ENCODE results near the gene HNRNPH2.

DNA sequence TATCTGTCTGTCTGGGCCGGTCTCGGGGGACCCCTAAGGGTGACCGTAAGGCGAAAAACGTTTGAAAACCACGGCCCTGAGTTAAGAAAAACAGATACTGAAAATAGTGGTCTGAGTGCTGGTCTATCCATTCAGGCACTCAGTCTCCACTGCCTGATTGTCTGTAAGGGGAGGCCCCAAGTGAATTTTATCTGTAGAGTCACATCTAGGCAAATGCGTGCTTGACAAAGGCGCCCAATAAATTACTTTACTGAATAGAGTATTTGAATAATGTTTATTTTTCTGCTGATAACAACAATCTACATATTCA lies 465 bp downstream of the HNRNPH2 start:
- TF ChIP-seq, protein P1, sequence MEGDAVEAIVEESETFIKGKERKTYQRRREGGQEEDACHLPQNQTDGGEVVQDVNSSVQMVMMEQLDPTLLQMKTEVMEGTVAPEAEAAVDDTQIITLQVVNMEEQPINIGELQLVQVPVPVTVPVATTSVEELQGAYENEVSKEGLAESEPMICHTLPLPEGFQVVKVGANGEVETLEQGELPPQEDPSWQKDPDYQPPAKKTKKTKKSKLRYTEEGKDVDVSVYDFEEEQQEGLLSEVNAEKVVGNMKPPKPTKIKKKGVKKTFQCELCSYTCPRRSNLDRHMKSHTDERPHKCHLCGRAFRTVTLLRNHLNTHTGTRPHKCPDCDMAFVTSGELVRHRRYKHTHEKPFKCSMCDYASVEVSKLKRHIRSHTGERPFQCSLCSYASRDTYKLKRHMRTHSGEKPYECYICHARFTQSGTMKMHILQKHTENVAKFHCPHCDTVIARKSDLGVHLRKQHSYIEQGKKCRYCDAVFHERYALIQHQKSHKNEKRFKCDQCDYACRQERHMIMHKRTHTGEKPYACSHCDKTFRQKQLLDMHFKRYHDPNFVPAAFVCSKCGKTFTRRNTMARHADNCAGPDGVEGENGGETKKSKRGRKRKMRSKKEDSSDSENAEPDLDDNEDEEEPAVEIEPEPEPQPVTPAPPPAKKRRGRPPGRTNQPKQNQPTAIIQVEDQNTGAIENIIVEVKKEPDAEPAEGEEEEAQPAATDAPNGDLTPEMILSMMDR (IDR thresholded peaks at IDR 0.05; ENCODE audit: low read depth, low read length) = no peak
- TF ChIP-seq POLR2A (IDR thresholded peaks at IDR 0.05; ENCODE audit: extremely low read depth, insufficient read length) = no peak
- no peak for TF ChIP-seq MAX (IDR thresholded peaks at IDR 0.05; ENCODE audit: low read depth, low read length)
